IMR-90 (cell line): Measurements from ENCODE around the gene MMEL1. TPM values are rescaled to one million over a fixed set of nuclear protein-coding genes. Genes with fewer than 3 reads are reported as not detected.

Experiments used
- ATAC-seq: fragments of 200-7000 bp; cut with Tn5 transposase; 2 replicates; pipeline ENCODE4 v1.9.1; 2020; ENCODE audit warnings: low read depth, mild to moderate bottlenecking, moderate library complexity
- BruUV-seq: library from RNA; stranded (reverse); fragments of 400-500 nt; replicated peaks from 2 replicates; lab custom pipeline; 2021; lab: Mats Ljungman, UMichigan
- CTCF ChIA-PET: fragments of 300-600 bp; formaldehyde crosslinking; extraction: SDS; loops from one replicate; lab custom pipeline; 2021; ENCODE audit warnings: antibody characterized with exemption; lab: Yijun Ruan, JAX
- POLR2A ChIA-PET: fragments of 300-600 bp; sonication (Branson Sonifier 250); formaldehyde crosslinking; loops from one replicate; lab custom pipeline; 2022; ENCODE audit warnings: antibody characterized with exemption; ENCODE audit not compliant: unreplicated experiment; lab: Charles Lee
- DNase-seq: peaks from one replicate; pipeline ENCODE4 v3.0.0; 2013
- H2AFZ ChIP-seq: replicated peaks from 2 replicates; pipeline ENCODE3; 2013; ENCODE audit warnings: low read length, mild to moderate bottlenecking; ENCODE audit not compliant: poor library complexity
- H2AK5ac ChIP-seq: 2 replicates; pipeline ENCODE4 v1.6.1; 2013; ENCODE audit warnings: low read depth, low read length, inconsistent platforms
- H2AK9ac ChIP-seq: replicated peaks from 2 replicates; pipeline ENCODE3; 2013; ENCODE audit warnings: mild to moderate bottlenecking, low read depth, low read length, moderate library complexity; ENCODE audit not compliant: poor library complexity
- H2BK120ac ChIP-seq: 2 replicates; pipeline ENCODE4 v1.6.1; 2013; ENCODE audit warnings: low read depth, low read length, inconsistent platforms
- H2BK15ac ChIP-seq: 3 replicates; pipeline ENCODE4 v1.6.1; 2013; ENCODE audit warnings: low read depth, low read length, inconsistent platforms
- H2BK20ac ChIP-seq: 2 replicates; pipeline ENCODE4 v1.6.1; 2013; ENCODE audit warnings: low read depth, mild to moderate bottlenecking, inconsistent platforms, low read length, moderate library complexity
- H2BK5ac ChIP-seq: 2 replicates; pipeline ENCODE4 v1.6.1; 2013; ENCODE audit warnings: mild to moderate bottlenecking, low read depth, low read length, inconsistent platforms; ENCODE audit not compliant: poor library complexity, severe bottlenecking
- H3K14ac ChIP-seq: replicated peaks from 2 replicates; pipeline ENCODE4 v1.6.1; 2013; ENCODE audit warnings: low read depth, low read length, inconsistent platforms
- H3K18ac ChIP-seq: 2 replicates; pipeline ENCODE4 v1.6.1; 2013; ENCODE audit warnings: low read depth, low read length, control low read depth
- H3K23ac ChIP-seq: 2 replicates; pipeline ENCODE4 v1.6.1; 2013; ENCODE audit warnings: low read depth, low read length, inconsistent platforms
- H3K27ac ChIP-seq: 2 replicates; pipeline ENCODE4 v1.5.1; 2013; ENCODE audit warnings: mild to moderate bottlenecking, control low read depth, low read length; ENCODE audit not compliant: insufficient read depth
- H3K27me3 ChIP-seq: 2 replicates; pipeline ENCODE4 v1.6.1; 2013; ENCODE audit warnings: low read length; ENCODE audit not compliant: control insufficient read depth, insufficient read depth
- H3K36me3 ChIP-seq: 2 replicates; pipeline ENCODE4 v1.6.1; 2013; ENCODE audit warnings: low read length, mixed read lengths; ENCODE audit not compliant: control insufficient read depth, insufficient read depth
- H3K4ac ChIP-seq: 2 replicates; pipeline ENCODE4 v1.6.1; 2013; ENCODE audit warnings: low read depth, low read length, inconsistent platforms
- H3K4me1 ChIP-seq: 2 replicates; pipeline ENCODE4 v1.6.1; 2013; ENCODE audit warnings: low read length, mixed read lengths; ENCODE audit not compliant: control insufficient read depth, insufficient read depth
- H3K4me2 ChIP-seq: 2 replicates; pipeline ENCODE4 v1.6.1; 2013; ENCODE audit warnings: low read depth, mild to moderate bottlenecking, control low read depth, low read length, moderate library complexity
- H3K4me3 ChIP-seq: 2 replicates; pipeline ENCODE4 v1.5.1; 2013; ENCODE audit warnings: low read depth, mild to moderate bottlenecking, control low read depth, low read length, moderate library complexity; ENCODE audit not compliant: insufficient read depth
- H3K56ac ChIP-seq: 2 replicates; pipeline ENCODE4 v1.6.1; 2013; ENCODE audit warnings: low read length, inconsistent platforms; ENCODE audit not compliant: insufficient read depth; ENCODE audit errors: extremely low read depth
- H3K79me1 ChIP-seq, 2 experiments: 2 replicates each; pipeline ENCODE4 v1.6.1; 2013; ENCODE audit warnings: low read length in 2 of 2, inconsistent platforms in 1 of 2, low read depth in 1 of 2
- H3K9ac ChIP-seq: 2 replicates; pipeline ENCODE4 v1.6.1; 2013; ENCODE audit warnings: low read depth, low read length, control low read depth
- H3K9me1 ChIP-seq: 2 replicates; pipeline ENCODE4 v1.6.1; 2013; ENCODE audit warnings: low read length, inconsistent platforms; ENCODE audit not compliant: insufficient read depth
- H3K9me3 ChIP-seq: 2 replicates; pipeline ENCODE4 v1.6.1; 2013; ENCODE audit warnings: low read length; ENCODE audit not compliant: control insufficient read depth, insufficient read depth
- H4K20me1 ChIP-seq: 2 replicates; pipeline ENCODE4 v1.6.1; 2013; ENCODE audit warnings: low read length, inconsistent platforms; ENCODE audit not compliant: insufficient read depth
- H4K5ac ChIP-seq: 2 replicates; pipeline ENCODE4 v1.6.1; 2013; ENCODE audit warnings: mild to moderate bottlenecking, low read depth, low read length, control low read depth
- H4K8ac ChIP-seq, 2 experiments: 2 replicates each; pipeline ENCODE4 v1.6.1; 2013; ENCODE audit warnings: low read depth in 2 of 2, low read length in 2 of 2, control low read depth in 1 of 2, inconsistent platforms in 1 of 2
- H4K91ac ChIP-seq: 2 replicates; pipeline ENCODE4 v1.6.1; 2013; ENCODE audit warnings: low read depth, low read length, inconsistent platforms; ENCODE audit not compliant: insufficient read depth
- BHLHE40 ChIP-seq: fragments of 150-350 bp; IDR thresholded peaks from 2 replicates; pipeline ENCODE4 v1.6.1; 2016; ENCODE audit warnings: mild to moderate bottlenecking, low read depth, low read length
- CEBPB ChIP-seq: IDR thresholded peaks from 2 replicates; pipeline ENCODE4 v1.6.1; 2012; ENCODE audit warnings: low read depth, low read length, improper control_type of control experiment
- CTCF ChIP-seq: conservative IDR thresholded peaks from 2 replicates; pipeline ENCODE4 v1.5.1; 2012; ENCODE audit warnings: mild to moderate bottlenecking, low read depth, low read length, improper control_type of control experiment
- FOS ChIP-seq: fragments of 150-350 bp; IDR thresholded peaks from 2 replicates; pipeline ENCODE4 v1.6.1; 2016; ENCODE audit warnings: low read depth, low read length
- whole genome bisulfite sequencing, 2 experiments: methylation state at CpG; one replicate each; pipeline versions ENCODE4 v1.1.5 to v1.1.7; 2013; ENCODE audit warnings: missing lambda C conversion rate in 2 of 2; ENCODE audit not compliant: insufficient read length in 1 of 2; ENCODE audit errors: extremely low coverage in 2 of 2; 5-methylcytosine and 5-hydroxymethylcytosine counted together
- dilution Hi-C: fragments of 300-500 bp; cut with HindIII; formaldehyde crosslinking; loops from one replicate; pipeline ENCODE4 v1.14.3; 2018; ENCODE audit warnings: low sequenced_read_pairs; ENCODE audit not compliant: unreplicated experiment
- in situ Hi-C: fragments of 300-500 bp; cut with MboI; formaldehyde crosslinking; loops from 3 replicates; pipeline ENCODE4 v1.14.3; 2019; ENCODE audit warnings: low sequenced_read_pairs, inconsistent platforms, mixed read lengths
- intact Hi-C: fragments of 100-400 bp; cut with micrococcal nuclease; formaldehyde crosslinking; loops from 2 replicates; pipeline ENCODE4 v1.10.0; 2022
- polyA plus RNA-seq, 3 experiments: library from polyadenylated mRNA; depleted of rRNA; stranded (reverse); fragments of >200 nt; gene quantifications; 2 replicates each; pipeline ENCODE4 v1.2.3, GENCODE V29; 2012; ENCODE audit warnings: low replicate concordance in 1 of 3
- total RNA-seq: library from RNA; depleted of rRNA; stranded (reverse); fragments of >200 nt; gene quantifications from 2 replicates; pipeline ENCODE4 v1.2.3, GENCODE V29; 2012

MMEL1 gene
- total and polyA plus RNA-seq, 2 of the 4 experiments (the other 2 are of a cell fraction) = under 0.01 to 0.12 TPM

- no peak overlapping the region for H2BK15ac ChIP-seq
- WGBS, 2 experiments = 57% methylated on average over 5 of the region's 20 CpGs; no CpG with 5 or more reads in 1 of the 2 experiments
- BruUV-seq = no TSS peak
- H2AK5ac ChIP-seq = no peak overlapping the region
- H3K14ac ChIP-seq = no peak overlapping the region
- H4K91ac ChIP-seq = no peak overlapping the region
- no peak for ATAC-seq
- H3K27ac ChIP-seq = no peak overlapping the region
- H3K9me1 ChIP-seq = no peaks in the 10 kb centered on the region
- H2BK5ac ChIP-seq = no peak overlapping the region
- no peak overlapping the region for H3K23ac ChIP-seq
- H3K9me3 ChIP-seq = no peaks in the 10 kb centered on the region
- ChIA-PET POLR2A (no interaction called here), CTCF (no interaction called here)
- no peak overlapping the region for H2AK9ac ChIP-seq
- no peaks in the 10 kb centered on the region for H4K20me1 ChIP-seq
- no peaks in the 10 kb centered on the region for H3K4me1 ChIP-seq
- in situ Hi-C loops = no loop called here
- no peak overlapping the region for H4K8ac ChIP-seq
- no peak overlapping the region for H2BK120ac ChIP-seq
- intact Hi-C loops = no loop called here
- H3K56ac ChIP-seq = no peak overlapping the region
- H3K4me3 ChIP-seq = no peak overlapping the region
- H3K9ac ChIP-seq = no peak overlapping the region
- H3K79me1 ChIP-seq = no peaks in the 10 kb centered on the region
- no peak overlapping the region for H3K18ac ChIP-seq
- no peak for DNase-seq
- TF ChIP-seq BHLHE40 (no peak), CEBPB (no peak), FOS (no peak), CTCF (no peak)
- no peak overlapping the region for H3K4me2 ChIP-seq
- H3K36me3 ChIP-seq = no peaks in the 10 kb centered on the region
- dilution Hi-C loops = no loop called here
- H2AFZ ChIP-seq = no peak overlapping the region
- no peak overlapping the region for H3K4ac ChIP-seq
- H2BK20ac ChIP-seq = no peak overlapping the region
- H4K5ac ChIP-seq = no peak overlapping the region
- peaks cover 20% of the 10 kb centered on the region for H3K27me3 ChIP-seq
These were observed 68.6 kb downstream of the MMEL1 start for GRCh38 chr1:2564006-2564814.
